Inferior parietal cortex (tissue), 1 donor: ENCODE measurements around the gene PABPN1L.

ENCODE experiments used
- DNase-seq: peaks from one replicate; pipeline ENCODE4 v3.0.0-alpha.2; 2016; ENCODE audit errors: extremely low spot score

The PABPN1L gene

GRCh38 chr16:88884569-88885271 is 18.3 kb upstream of the PABPN1L start:
- DNase-seq: no peak

GRCh38 chr16:88883946-88884345 is 17.5 kb upstream of the PABPN1L start:
- peak; percentile 3 for DNase-seq

GRCh38 chr16:88883117-88883895 is 16.8 kb upstream of the PABPN1L start:
- peak; percentile 1 for DNase-seq

- no peak for DNase-seq
Measured at GRCh38 chr16:88882358-88883030, 16.0 kb upstream of the PABPN1L start.

- DNase-seq: no peak
Measured at GRCh38 chr16:88881675-88882357, 15.4 kb upstream of the PABPN1L start.

- DNase-seq: no peak
Measured at GRCh38 chr16:88881007-88881615, 14.7 kb upstream of the PABPN1L start.

GRCh38 chr16:88880226-88881006 is 14.0 kb upstream of the PABPN1L start:
- no peak for DNase-seq

- no peak for DNase-seq
Measured at GRCh38 chr16:88879788-88880055, 13.3 kb upstream of the PABPN1L start.

- DNase-seq: no peak
Measured at GRCh38 chr16:88878967-88879787, 12.7 kb upstream of the PABPN1L start.

- DNase-seq: no peak
Measured at GRCh38 chr16:88878356-88878755, 11.9 kb upstream of the PABPN1L start.

- DNase-seq: no peak
Measured at GRCh38 chr16:88877564-88878289, 11.3 kb upstream of the PABPN1L start.

- DNase-seq: no peak
Measured at GRCh38 chr16:88876942-88877526, 10.6 kb upstream of the PABPN1L start.

- no peak for DNase-seq
Measured at GRCh38 chr16:88875703-88876234, 9.3 kb upstream of the PABPN1L start.

- no peak for DNase-seq
Measured at GRCh38 chr16:88874938-88875599, 8.6 kb upstream of the PABPN1L start.

- no peak for DNase-seq
Measured at GRCh38 chr16:88872650-88873331, 6.3 kb upstream of the PABPN1L start.

GRCh38 chr16:88871730-88872416 is 5.4 kb upstream of the PABPN1L start:
- DNase-seq: no peak

- DNase-seq: no peak
Measured at GRCh38 chr16:88871349-88871702, 4.9 kb upstream of the PABPN1L start.
